Endothelial cell of umbilical vein (primary cell): ENCODE results near the gene UVRAG. TPM values are rescaled to one million over a fixed set of nuclear protein-coding genes. Genes with fewer than 3 reads are reported as not detected.

Source experiments
- BruUV-seq: library from RNA; stranded (reverse); fragments of 400-500 nt; replicated peaks from 2 replicates; lab custom pipeline; 2021; lab: Mats Ljungman, UMichigan
- CTCF ChIA-PET: fragments of 300-600, 350-600 bp; sonication (Branson Sonifier 250); formaldehyde crosslinking; loops from one replicate; lab custom pipeline; 2021; ENCODE audit warnings: antibody characterized with exemption, inconsistent platforms; lab: Charles Lee
- POLR2A ChIA-PET: fragments of 300-600, 350-600 bp; sonication (Branson Sonifier 250); formaldehyde crosslinking; loops from one replicate; lab custom pipeline; 2021; ENCODE audit warnings: antibody characterized with exemption, inconsistent platforms; lab: Charles Lee
- DNase-seq: peaks from one replicate; pipeline ENCODE4 v3.0.0-alpha.2; 2011; ENCODE audit warnings: low read depth, low spot score
- FAIRE-seq: peaks from 2 replicates; lab custom pipeline; 2011; peaks lifted over from hg19 to GRCh38; lab: Jason Lieb, UNC
- H2AFZ ChIP-seq: 2 replicates; pipeline ENCODE4 v1.6.0; 2012; ENCODE audit warnings: low read depth, low read length, control low read depth, inconsistent platforms
- H3K27ac ChIP-seq: 2 replicates; pipeline ENCODE4 v1.5.1; 2011; ENCODE audit warnings: low read depth, mild to moderate bottlenecking, control low read depth, low read length, moderate library complexity; ENCODE audit not compliant: insufficient read depth
- H3K27me3 ChIP-seq, 2 experiments: 2 replicates each; pipeline versions ENCODE4 v1.6.0 to v1.6.1; 2011; ENCODE audit warnings: low read length in 2 of 2, mixed read lengths in 1 of 2; ENCODE audit not compliant: control insufficient read depth in 2 of 2, insufficient read depth in 2 of 2
- H3K36me3 ChIP-seq, 2 experiments: 2 replicates in 1 of 2; 3 replicates in 1 of 2; pipeline ENCODE4 v1.5.1; 2011; ENCODE audit warnings: low read length in 2 of 2, mild to moderate bottlenecking in 1 of 2, moderate library complexity in 1 of 2; ENCODE audit not compliant: control insufficient read depth in 2 of 2, insufficient read depth in 2 of 2; ENCODE audit errors: extremely low read depth in 1 of 2
- H3K4me1 ChIP-seq: 3 replicates; pipeline ENCODE4 v1.5.1; 2011; ENCODE audit warnings: mild to moderate bottlenecking, low read length; ENCODE audit not compliant: control insufficient read depth, insufficient read depth; ENCODE audit errors: extremely low read depth
- H3K4me2 ChIP-seq: 2 replicates; pipeline ENCODE4 v1.6.1; 2011; ENCODE audit warnings: low read length, control low read depth, mixed read lengths; ENCODE audit not compliant: insufficient read depth
- H3K4me3 ChIP-seq, 3 experiments: fragments of 200-600 bp in 1 of 3; sonication (generic), shearing (Covaris generic) in 1 of 3; replicated peaks in 1 of 3; 2 replicates each; pipeline ENCODE4 v1.5.1; 2011 to 2016; ENCODE audit warnings: control low read depth in 3 of 3, low read length in 3 of 3, mild to moderate bottlenecking in 2 of 3, inconsistent platforms in 1 of 3, low read depth in 1 of 3, moderate library complexity in 1 of 3; ENCODE audit not compliant: insufficient read depth in 1 of 3
- H3K79me2 ChIP-seq: 2 replicates; pipeline ENCODE4 v1.6.0; 2012; ENCODE audit warnings: low read length, inconsistent platforms; ENCODE audit not compliant: control insufficient read depth, insufficient read depth
- H3K9ac ChIP-seq: replicated peaks from 2 replicates; pipeline ENCODE3; 2011; ENCODE audit warnings: low read length, control low read depth; ENCODE audit not compliant: insufficient read depth; ENCODE audit errors: extremely low read depth
- H3K9me1 ChIP-seq: replicated peaks from 3 replicates; pipeline ENCODE4 v1.6.0; 2011; ENCODE audit warnings: mild to moderate bottlenecking, low read length; ENCODE audit not compliant: control insufficient read depth, insufficient read depth; ENCODE audit errors: extremely low read depth
- H3K9me3 ChIP-seq: replicated peaks from 2 replicates; pipeline ENCODE4 v1.5.1; 2012; ENCODE audit warnings: low read length, inconsistent platforms; ENCODE audit not compliant: control insufficient read depth, insufficient read depth
- H4K20me1 ChIP-seq: replicated peaks from 2 replicates; pipeline ENCODE3; 2011; ENCODE audit warnings: mild to moderate bottlenecking, low read length; ENCODE audit not compliant: control insufficient read depth, insufficient read depth; ENCODE audit errors: extremely low read depth
- CTCF ChIP-seq, 2 donors: IDR thresholded peaks; 1 replicate in 1 of 2; 2 replicates in 1 of 2; pipeline ENCODE4 v1.5.1; 2011; ENCODE audit warnings: low read length in 2 of 2, mild to moderate bottlenecking in 2 of 2, moderate library complexity in 2 of 2, control low read depth in 1 of 2, inconsistent platforms in 1 of 2, low read depth in 1 of 2; ENCODE audit not compliant: insufficient read depth in 1 of 2; ENCODE audit errors: extremely low read depth in 1 of 2
- EZH2 ChIP-seq: IDR thresholded peaks from 2 replicates; pipeline ENCODE4 v1.6.1; 2012; ENCODE audit warnings: borderline replicate concordance, low read depth, mild to moderate bottlenecking, moderate library complexity, low read length, inconsistent platforms; ENCODE audit not compliant: severe bottlenecking
- FOS ChIP-seq: IDR thresholded peaks from 2 replicates; pipeline ENCODE4 v1.6.1; 2011; ENCODE audit warnings: mild to moderate bottlenecking, low read length, moderate library complexity, borderline replicate concordance; ENCODE audit not compliant: insufficient read depth
- GATA2 ChIP-seq: IDR thresholded peaks from 2 replicates; pipeline ENCODE4 v1.7.0; 2011; ENCODE audit warnings: low read depth, mild to moderate bottlenecking, moderate library complexity, mixed read lengths, low read length; ENCODE audit not compliant: insufficient read length, insufficient read depth
- JUN ChIP-seq: IDR thresholded peaks from 2 replicates; pipeline ENCODE4 v1.6.1; 2011; ENCODE audit warnings: borderline replicate concordance, low read depth; ENCODE audit not compliant: insufficient read length, insufficient read depth
- MAX ChIP-seq: IDR thresholded peaks from 2 replicates; pipeline ENCODE4 v1.6.1; 2011; ENCODE audit not compliant: insufficient read depth, insufficient read length
- MYC ChIP-seq: IDR thresholded peaks from one replicate; pipeline ENCODE4 v1.6.1; 2011; ENCODE audit warnings: mild to moderate bottlenecking, low read depth, low read length
- POLR2A ChIP-seq: IDR thresholded peaks from 2 replicates; pipeline ENCODE4 v1.6.1; 2012; ENCODE audit warnings: low read depth, mild to moderate bottlenecking, control low read depth, low read length
- POLR2AphosphoS5 ChIP-seq: IDR thresholded peaks from 2 replicates; pipeline ENCODE4 v1.6.1; 2012; ENCODE audit warnings: low read depth, mild to moderate bottlenecking, control low read depth, low read length, moderate library complexity; ENCODE audit not compliant: insufficient read depth
- dilution Hi-C: fragments of 300-500 bp; cut with MboI; formaldehyde crosslinking; loops from one replicate; pipeline ENCODE4 v1.15.0; 2019; ENCODE audit warnings: low sequenced_read_pairs; ENCODE audit not compliant: extremely low pct_ligation_motif_present
- intact Hi-C: fragments of 100-400 bp; cut with micrococcal nuclease; formaldehyde crosslinking; loops from one replicate; pipeline ENCODE4 v1.10.0; 2022
- polyA plus RNA-seq, 4 experiments: library from polyadenylated mRNA; depleted of rRNA in 3 of 4; stranded (reverse) in 3 of 4; unstranded in 1 of 4; fragments of >200 nt; gene quantifications; 2 replicates each; pipeline versions ENCODE4 v1.2.1 to v1.2.3, GENCODE V29; 2011 to 2012; ENCODE audit warnings: missing spikeins in 1 of 4
- total RNA-seq: library from RNA; stranded (reverse); gene quantifications from 2 replicates; pipeline ENCODE4 v1.2.3, GENCODE V29; 2021

UVRAG gene
- total and polyA plus RNA-seq, 2 donors (not counting 3 experiments of a cell fraction or from before 2014, with no cell fraction given): 21.2 to 65.6 TPM

GRCh38 chr11:75781831-75782230 is 33.2 kb upstream of the UVRAG start:
- Histone ChIP-seq H3K9ac (no peak overlapping the region), H3K27ac (no peak overlapping the region), H2AFZ (no peak overlapping the region), H3K79me2 (no peaks in the 10 kb centered on the region), H3K9me1 (no peaks in the 10 kb centered on the region), H3K9me3 (no peaks in the 10 kb centered on the region), H3K36me3 (no peaks in the 10 kb centered on the region), H3K4me1 (peaks cover 9% of the 10 kb centered on the region), H4K20me1 (no peaks in the 10 kb centered on the region), H3K4me3 (no peak overlapping the region), H3K27me3 (no peaks in the 10 kb centered on the region), H3K4me2 (no peak overlapping the region)
- no TSS peak for BruUV-seq
- dilution Hi-C loops: no loop called here
- FAIRE-seq: no peak
- TF ChIP-seq CTCF (IDR thresholded peaks at IDR 0.05; ENCODE audit: extremely low read depth in 1 of 2, insufficient read depth in 1 of 2, low read depth in 1 of 2, low read length in 2 of 2) (no peak), MYC (no peak), FOS (no peak), EZH2 (no peak), MAX (no peak), GATA2 (no peak), POLR2A (no peak), JUN (no peak), POLR2AphosphoS5 (no peak)
- no peak for DNase-seq
- intact Hi-C loops: no loop called here
- POLR2A ChIA-PET: no interaction called here
- CTCF ChIA-PET: interaction anchor here (0.9 kb wide), 1 partner anchor 21 kb away, joined by 3 read pairs; no protein-coding TSS in a partner anchor
